GM18861 (cell line): ENCODE measurements around the gene UPP1.

Source experiments
- ATAC-seq: cut with Tn5 transposase; IDR thresholded peaks from one replicate; pipeline ENCODE4 v1.9.1; 2021; ENCODE audit not compliant: unreplicated experiment

UPP1 gene

GRCh38 chr7:48085433-48085791 lies 3.7 kb upstream of the UPP1 start:
- ATAC-seq, result no peak

DNA sequence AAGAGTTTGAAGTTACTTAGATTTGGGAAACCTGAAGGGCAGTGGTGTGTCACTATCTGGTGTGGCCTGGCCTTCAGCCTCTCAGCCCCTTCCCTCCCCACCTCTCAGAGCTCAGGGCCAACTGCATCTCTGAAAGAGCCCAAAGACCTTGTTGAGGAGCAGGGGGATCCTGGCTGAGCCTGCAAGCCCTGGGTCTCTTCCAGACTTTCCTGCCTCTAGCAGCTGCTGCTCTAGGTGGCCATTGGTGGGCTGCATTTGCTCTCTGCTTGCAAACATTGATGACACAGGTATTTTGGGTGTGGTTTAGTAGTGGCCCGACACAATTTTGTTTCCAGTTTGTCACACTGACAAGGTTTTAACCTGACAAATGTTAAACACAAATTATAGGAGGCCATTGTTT lies 3.1 kb upstream of the UPP1 start:
- no peak for ATAC-seq

DNA sequence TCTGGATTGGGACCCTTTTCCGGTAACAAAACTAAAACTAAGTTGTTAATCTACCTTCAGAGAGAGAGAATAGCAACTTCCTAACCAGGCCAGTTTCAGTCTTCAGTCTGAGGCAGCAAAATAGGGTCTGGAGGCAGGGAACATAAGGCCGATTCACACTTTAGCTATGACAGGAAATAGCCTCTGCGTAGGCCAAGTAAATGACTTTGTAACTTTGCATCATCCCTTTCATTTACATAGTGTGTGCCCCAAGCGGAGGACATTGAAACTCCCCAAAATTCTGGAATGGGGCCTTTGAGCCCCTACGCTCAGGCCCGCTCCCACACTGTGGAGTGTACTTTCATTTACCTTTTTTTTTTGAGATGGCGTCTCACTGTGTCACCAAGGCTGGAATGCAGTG lies 1.7 kb upstream of the UPP1 start:
- peak; percentile 18 for ATAC-seq

- ATAC-seq, result peak; percentile 59
Observed at GRCh38 chr7:48088559-48089045, 463 bp upstream of the UPP1 start.

DNA sequence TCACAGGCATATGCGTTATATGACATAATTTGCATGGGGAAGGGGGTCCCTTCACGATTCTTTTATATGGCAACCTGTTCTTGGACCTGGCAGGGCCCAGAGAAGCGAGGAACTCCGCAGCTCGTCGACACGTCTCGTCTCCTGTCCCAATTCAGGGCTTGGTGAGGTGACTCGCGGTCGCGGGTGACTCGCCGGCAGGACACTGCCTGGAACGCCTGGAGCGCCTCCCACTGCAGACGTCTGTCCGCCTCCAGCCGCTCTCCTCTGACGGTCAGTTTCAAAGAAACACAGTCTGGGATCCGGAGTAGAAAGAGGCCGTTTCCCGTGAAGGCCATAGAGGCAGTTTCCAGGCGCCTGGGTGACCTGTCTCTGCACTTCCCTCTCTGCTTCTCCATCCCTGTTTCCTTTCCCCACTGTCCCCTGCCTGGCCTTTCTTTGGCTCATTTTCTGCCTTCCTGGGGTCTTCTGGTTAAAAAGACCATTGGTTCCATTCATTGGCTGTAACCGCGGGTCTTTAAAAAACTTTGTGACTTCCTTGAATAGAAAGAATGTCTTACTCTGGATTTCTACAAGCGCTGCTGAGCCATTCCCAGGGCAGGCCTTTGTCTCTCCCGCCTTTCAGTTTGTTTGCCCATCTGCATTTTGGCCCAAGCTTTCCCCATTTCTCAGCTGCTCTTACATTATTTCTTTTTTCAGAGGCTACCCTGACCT lies 1.2 kb downstream of the UPP1 start:
- no peak for ATAC-seq

DNA sequence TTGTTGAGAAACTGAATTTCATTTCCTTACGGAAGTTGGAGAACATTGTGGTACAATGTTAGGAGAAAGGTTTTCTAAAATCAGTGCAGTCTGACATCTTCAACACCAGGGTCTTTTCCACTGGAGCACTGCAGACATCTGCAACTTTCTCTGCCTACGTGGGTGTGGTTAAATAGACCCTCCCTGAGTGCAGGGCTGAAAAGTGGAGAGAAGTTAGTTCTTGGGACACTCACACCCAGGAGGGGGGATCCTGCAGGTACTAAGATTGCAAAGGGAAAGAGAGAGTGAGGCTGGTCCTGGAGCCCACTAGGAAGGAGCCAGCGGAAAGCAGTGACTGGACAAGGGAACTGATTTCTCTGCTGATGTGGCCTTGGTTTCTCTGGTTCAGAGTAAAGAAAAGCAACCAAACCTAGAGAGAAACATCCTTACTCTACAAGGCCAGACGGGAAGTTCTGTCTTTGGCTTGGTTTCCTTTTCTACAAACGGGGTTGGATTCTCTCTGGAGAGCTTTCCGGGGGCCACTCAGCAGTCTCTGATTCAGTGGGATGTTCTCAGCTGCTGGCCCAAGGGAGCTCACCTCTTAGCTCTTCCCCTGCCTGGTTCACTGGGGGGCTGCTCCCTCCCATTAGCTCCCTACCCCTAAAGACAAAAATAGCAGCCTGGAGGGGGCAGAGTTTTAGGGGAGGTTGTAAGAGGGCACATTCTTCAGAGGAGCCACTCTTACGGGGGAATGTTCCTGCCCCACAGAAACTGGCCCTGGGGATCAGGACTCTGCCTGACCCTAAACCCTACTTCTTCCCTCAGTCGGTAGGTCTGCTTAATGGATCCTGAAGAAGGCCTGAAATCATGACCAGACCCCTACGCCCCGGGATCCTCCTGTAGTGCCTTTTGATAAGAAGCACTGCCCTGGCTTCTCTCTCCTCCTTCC lies 2.7 kb downstream of the UPP1 start:
- no peak for ATAC-seq

GRCh38 chr7:48094861-48095293 lies 5.8 kb downstream of the UPP1 start:
- no peak for ATAC-seq

DNA sequence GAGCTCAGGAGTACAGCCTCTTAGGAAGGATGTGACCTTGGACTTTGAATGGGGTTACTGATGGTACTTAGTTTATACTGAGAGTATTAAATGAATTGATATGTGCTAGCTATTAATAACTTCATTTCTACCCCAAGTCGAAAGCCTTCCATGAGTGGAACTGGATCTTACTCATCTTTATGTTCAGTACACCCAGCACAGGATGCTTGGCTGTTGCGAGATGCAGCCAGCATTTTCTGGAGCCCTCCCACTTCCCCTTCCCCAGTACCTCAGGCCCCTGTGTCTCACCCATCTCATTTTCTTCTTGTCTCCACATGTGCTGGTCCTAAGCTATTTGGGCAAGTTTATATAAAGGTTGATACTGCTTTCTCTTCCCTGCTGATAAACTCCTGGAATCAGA lies 7.2 kb downstream of the UPP1 start:
- no peak for ATAC-seq

DNA sequence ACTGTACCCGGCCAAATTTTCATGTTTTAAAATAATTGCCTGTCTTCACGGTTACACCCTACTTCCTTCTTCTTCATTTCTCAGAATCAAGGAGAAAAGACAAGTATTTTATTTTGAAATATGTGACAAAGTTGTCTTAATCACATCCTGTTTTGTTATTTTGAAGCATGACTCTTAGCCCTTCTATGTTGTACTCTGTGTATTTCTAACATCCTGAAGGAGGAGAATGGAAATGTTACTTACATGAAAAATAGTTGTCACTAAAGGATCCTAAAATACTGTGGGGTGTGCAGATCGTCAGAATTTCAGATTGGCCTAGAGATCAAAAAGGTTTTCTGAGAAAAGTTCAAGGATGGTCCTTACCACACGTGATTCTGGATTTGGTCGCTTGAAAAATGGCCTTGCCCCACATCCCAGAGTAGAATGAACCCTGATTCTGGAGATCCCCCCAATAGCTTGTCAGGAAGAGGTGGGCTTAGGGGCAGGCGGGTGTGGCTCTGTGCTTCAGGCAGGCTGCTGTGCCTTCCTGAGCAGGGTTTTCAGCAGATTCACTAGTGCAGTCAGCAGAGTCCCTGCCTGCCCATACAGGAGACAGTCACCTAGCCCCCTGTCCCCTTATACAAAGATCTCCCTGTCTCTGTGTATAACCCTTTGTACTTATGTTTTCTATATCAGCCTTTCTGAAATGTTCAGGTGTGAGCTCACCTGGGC lies 8.6 kb downstream of the UPP1 start:
- ATAC-seq, result no peak

DNA sequence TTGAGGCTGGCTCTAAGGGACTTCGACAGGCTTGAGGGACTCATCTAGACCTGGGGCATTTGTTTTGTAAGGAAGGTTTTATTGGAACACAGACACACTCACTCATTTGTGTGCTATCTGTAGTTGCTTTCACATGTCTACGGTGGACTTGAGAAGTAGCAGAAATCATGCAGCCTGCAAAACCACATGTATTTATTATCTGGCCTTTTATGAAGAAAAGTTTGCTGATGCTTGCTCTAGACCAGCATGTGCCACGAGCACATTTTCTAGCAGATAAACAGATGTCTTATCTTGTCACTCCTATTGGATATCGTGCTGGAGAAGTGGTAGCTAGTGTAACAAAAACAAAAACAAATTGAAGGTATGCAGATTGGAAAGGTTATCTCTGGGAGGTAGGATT lies 9.8 kb downstream of the UPP1 start:
- ATAC-seq, result no peak

- no peak for ATAC-seq
Observed at GRCh38 chr7:48099781-48100180, 10.7 kb downstream of the UPP1 start.

DNA sequence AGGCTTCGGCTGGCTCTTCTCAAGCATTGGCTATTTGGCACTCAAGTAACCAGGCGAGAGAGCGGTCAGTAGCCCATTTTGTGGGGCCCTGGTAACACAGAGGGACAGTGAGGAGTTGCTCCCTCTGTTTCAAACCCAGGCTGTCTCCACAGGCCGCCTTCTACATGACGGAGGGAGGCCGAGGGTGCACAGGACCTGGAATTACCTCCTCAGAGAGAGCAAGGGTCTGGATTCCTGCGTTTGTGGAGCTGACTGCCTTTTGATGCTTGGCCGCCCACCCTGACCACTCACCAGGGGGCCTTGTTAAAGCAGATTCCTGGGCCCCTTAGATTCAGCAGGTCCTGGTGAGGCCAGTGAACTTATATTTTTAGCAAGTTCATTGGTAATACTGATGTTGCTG lies 12.3 kb downstream of the UPP1 start:
- no peak for ATAC-seq

DNA sequence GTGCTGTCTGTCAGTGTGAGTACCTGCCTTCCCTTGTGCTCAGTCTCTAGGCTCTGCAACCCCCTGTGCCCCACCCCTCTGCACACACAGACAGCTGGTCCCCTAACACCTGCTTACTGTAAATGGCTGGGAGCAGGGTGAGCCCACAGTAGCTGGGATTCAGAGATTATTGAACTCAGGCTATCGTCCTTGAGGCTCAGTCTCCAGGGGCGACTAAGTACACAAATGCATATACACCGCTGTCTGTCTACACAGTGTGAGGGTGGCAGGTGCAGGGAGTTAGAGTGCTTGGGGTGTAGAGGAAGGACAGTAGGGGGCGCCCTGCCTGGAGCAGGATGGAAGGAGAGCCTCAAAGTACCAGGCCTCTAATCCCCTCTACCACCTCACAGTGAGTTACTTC lies 12.9 kb downstream of the UPP1 start:
- ATAC-seq, result no peak

DNA sequence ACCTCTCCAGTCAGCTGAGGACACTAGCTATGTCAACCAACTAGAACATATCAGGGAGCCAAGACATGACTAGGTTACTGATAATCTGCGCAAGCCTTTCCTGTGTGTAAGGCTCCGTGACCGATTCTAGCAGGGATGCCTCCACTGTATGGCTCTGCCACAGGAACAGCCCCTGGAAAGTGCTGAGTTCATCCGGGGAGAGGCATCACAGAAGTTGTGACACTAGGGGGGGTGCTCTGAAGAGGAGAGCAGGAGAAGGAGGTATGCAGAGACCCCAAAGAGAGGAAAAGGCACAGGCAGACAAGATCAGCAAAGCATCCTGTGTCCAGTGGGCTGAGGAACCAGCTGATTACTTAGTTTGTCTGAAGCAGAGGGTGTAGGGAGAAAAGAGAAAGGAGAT lies 13.5 kb downstream of the UPP1 start:
- no peak for ATAC-seq

DNA sequence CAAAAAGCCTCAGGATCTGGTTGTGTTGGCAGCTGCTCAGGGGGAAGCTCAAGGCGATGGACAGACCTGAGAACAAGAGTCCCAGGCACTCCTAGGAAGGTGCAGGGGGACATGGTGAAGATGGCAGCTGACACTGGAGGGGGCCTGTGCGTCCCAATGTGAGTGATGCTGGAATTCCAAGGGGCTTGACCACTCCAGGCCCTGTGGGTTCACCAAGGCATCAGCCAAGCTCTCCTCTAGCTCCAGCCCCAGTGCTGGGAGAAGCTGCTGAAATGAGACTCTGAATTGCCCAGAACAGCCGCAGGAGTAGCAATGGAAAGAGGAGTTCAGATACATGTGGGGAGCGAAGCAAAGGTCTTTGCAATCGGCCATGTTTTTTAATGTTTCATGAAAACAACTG lies 16.0 kb downstream of the UPP1 start:
- ATAC-seq, result no peak

DNA sequence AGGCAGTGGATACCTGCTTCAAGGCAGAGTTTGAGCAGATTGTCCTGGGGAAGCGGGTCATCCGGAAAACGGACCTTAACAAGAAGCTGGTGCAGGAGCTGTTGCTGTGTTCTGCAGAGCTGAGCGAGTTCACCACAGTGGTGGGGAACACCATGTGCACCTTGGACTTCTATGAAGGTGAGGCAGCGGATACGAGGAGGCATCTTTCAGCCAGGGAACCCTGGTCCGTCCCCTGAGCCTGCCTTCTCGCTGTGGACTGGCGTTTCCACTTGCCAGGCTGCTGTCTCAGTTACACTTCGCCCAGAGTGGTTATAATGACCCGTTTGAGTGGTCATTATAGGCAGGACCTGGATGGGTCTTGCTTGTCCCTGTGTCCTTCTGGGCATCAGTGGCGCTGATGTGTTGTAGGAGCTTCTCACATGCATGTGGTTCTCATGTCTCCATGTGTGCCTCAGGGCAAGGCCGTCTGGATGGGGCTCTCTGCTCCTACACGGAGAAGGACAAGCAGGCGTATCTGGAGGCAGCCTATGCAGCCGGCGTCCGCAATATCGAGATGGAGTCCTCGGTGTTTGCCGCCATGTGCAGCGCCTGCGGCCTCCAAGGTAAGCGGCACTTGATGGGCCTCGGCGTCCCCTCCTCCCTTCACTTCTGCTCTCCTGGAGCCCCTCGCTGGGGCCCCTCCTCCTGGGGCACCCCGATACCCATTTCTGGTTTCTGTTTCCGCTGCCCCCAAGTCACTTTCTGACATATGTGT lies 18.0 kb downstream of the UPP1 start:
- ATAC-seq, result no peak

DNA sequence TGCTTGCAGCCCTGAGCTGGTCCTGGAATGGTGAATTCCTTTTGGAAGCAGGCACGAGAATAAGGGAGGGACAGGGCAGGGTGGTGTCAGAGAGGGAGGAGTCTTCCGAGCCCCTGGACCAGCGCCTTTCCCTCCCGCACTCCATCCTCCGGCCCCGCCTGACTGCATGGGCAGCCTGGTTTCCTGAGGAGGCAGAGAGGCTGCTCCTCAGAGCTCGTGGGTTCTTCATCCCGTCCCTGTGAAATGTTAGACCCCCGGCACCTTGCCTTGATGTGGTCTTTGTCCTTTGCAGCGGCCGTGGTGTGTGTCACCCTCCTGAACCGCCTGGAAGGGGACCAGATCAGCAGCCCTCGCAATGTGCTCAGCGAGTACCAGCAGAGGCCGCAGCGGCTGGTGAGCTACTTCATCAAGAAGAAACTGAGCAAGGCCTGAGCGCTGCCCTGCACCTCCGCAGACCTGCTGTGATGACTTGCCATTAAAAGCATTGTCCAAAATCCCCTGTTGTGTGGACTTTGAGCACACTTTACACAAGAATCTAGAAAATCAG lies 18.9 kb downstream of the UPP1 start:
- ATAC-seq, result no peak

DNA sequence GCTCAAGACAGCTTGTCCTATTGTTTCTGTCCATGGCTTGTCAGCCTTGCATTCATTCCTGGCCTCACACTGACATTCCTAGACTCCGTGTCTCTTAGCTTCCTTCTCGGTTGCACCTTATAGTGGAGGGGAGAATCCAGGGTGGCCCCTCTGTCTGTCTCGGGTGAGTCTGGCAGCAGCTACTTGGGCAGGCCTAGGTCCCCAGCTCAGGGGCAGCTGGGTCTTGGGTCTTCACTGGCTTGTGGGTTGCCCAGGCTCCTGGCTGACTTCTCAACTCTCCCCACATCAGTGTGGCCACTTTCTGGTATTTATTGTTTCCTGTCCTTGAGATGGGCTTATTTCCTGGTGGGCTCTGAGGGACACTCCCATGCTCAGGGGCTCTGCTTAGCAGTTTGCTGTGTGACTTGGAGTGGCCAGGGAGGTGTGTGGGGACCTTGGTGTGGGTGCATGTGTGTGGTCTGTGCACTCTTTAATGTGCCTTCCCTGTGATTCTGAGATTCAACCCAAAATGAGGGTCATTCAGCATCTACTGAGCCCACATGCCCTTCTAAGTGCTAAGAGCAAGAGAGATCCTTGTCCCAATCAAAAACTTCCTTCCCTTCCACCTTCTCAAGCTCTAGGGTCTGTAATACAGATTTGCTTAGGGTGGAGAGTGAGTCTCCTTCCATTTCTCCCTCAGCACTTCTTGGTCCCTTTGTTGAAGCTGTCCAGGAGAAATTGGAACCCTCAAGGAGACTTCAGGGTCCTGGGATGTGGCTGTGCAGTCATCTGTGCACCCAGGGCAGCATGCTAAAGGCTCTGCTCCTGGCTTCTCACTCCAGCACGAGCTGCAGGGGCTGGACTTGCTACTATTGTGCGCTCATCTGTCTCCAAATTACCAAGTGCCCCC lies 20.1 kb downstream of the UPP1 start:
- ATAC-seq, result no peak

- peak; percentile 91 for ATAC-seq
Observed at GRCh38 chr7:48109848-48110663, 21.0 kb downstream of the UPP1 start.
